ENCODE measurements around the gene RPL38.

- TF ChIP-seq ZNF239 (tag by site-specific recombination; IDR thresholded peaks at IDR 0.05) (no peak), CTCF (tag by site-specific recombination; IDR thresholded peaks at IDR 0.05) (no peak)
- TF ChIP-seq, protein P1, sequence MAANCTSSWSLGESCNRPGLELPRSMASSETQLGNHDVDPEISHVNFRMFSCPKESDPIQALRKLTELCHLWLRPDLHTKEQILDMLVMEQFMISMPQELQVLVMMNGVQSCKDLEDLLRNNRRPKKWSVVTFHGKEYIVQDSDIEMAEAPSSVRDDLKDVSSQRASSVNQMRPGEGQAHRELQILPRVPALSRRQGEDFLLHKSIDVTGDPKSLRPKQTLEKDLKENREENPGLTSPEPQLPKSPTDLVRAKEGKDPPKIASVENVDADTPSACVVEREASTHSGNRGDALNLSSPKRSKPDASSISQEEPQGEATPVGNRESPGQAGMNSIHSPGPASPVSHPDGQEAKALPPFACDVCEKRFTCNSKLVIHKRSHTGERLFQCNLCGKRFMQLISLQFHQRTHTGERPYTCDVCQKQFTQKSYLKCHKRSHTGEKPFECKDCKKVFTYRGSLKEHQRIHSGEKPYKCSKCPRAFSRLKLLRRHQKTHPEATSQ (tag by site-specific recombination; IDR thresholded peaks at IDR 0.05), result no peak
Measured at GRCh38 chr17:74241847-74242246, 38.4 kb downstream of the RPL38 start.

All from HEK293 (cell line).